Keratinocyte (primary cell): Measurements from ENCODE around the gene TBX21.

Source experiments
- CTCF ChIP-seq, 3 experiments: IDR thresholded peaks in 1 of 3; conservative IDR thresholded peaks in 1 of 3; optimal IDR thresholded peaks in 1 of 3; 2 replicates in 2 of 3; 3 replicates in 1 of 3; pipeline versions ENCODE3 to v1.5.1; 2011; ENCODE audit warnings: low read length in 3 of 3, mild to moderate bottlenecking in 3 of 3, moderate library complexity in 2 of 3, control low read depth in 1 of 3, inconsistent platforms in 1 of 3; ENCODE audit not compliant: insufficient read depth in 2 of 3; ENCODE audit errors: extremely low read depth in 1 of 3
- EZH2 ChIP-seq: IDR thresholded peaks from one replicate; pipeline ENCODE4 v1.6.1; 2012; ENCODE audit warnings: inconsistent platforms, mild to moderate bottlenecking, low read length, moderate library complexity

- TF ChIP-seq EZH2: no peak
- TF ChIP-seq CTCF (optimal IDR thresholded peaks at IDR 0.05 in 1 of 3, IDR thresholded peaks at IDR 0.05 in 1 of 3, conservative IDR thresholded peaks at IDR 0.05 in 1 of 3; ENCODE audit: extremely low read depth in 1 of 3, insufficient read depth in 2 of 3, low read length in 3 of 3): no peak
Observed at GRCh38 chr17:47726796-47727703, 6.0 kb upstream of the TBX21 start.
